Activated T-cell treated with anti-CD3 and anti-CD28 coated beads for 48 hours (primary cell): ENCODE data around the gene GLUL.

Source experiments
- DNase-seq: peaks from one replicate; pipeline ENCODE4 v3.0.0-alpha.2; 2020; ENCODE audit warnings: low read depth

The GLUL gene

GRCh38 chr1:182391362-182392049, at the start of gene GLUL:
GLUL (minus strand) TSS chr1:182391790; CDS start chr1:182388737, 3,053 bp downstream.
- DNase-seq = peak; percentile 62

GRCh38 chr1:182438326-182438725, 46.7 kb upstream of the GLUL start:
- no peak for DNase-seq

- no peak for DNase-seq
Observed at GRCh38 chr1:182433580-182433979, 42.0 kb upstream of the GLUL start.

GRCh38 chr1:182431278-182431677, 39.7 kb upstream of the GLUL start:
- DNase-seq = no peak

DNA sequence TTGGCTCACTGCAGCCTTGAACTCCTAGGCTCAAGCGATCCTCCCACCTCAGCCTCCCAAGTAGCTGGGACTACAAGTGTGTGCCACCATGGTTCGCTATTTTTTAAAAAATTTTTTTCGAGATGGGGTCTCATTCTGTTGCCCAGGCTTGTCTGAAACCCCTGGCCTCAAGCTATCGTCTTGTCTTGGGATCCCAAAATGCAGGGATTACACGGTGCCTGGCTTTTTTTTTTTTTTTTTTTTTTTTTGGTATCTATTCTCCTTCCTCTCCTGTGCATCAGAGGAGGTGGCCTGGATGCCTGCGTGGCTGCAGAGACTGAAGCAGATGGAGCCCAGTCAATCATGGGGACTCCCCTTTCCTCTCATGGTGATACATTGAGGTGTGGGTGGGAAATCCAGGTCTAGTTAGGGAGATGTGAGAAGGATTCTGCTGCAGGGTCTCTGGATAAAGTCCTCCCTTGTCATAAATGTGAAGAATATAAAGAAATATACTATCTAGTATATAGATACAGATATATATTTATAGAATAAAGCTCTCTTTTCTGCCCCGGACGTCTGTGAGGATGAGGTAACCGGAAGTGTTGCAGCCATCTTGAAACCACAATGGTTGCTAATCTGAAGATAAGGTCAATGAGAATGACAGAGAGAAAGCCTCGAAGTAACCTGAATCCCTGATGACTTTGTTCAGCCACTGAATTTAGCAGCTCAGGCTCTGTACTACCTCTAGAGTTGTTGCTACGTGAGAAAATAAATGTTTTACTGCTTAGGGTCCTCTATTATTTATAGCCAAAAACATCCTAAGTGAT, 38.9 kb upstream of the GLUL start:
- peak; percentile 23 for DNase-seq

GRCh38 chr1:182428043-182428442, 36.5 kb upstream of the GLUL start:
- DNase-seq = no peak

DNA sequence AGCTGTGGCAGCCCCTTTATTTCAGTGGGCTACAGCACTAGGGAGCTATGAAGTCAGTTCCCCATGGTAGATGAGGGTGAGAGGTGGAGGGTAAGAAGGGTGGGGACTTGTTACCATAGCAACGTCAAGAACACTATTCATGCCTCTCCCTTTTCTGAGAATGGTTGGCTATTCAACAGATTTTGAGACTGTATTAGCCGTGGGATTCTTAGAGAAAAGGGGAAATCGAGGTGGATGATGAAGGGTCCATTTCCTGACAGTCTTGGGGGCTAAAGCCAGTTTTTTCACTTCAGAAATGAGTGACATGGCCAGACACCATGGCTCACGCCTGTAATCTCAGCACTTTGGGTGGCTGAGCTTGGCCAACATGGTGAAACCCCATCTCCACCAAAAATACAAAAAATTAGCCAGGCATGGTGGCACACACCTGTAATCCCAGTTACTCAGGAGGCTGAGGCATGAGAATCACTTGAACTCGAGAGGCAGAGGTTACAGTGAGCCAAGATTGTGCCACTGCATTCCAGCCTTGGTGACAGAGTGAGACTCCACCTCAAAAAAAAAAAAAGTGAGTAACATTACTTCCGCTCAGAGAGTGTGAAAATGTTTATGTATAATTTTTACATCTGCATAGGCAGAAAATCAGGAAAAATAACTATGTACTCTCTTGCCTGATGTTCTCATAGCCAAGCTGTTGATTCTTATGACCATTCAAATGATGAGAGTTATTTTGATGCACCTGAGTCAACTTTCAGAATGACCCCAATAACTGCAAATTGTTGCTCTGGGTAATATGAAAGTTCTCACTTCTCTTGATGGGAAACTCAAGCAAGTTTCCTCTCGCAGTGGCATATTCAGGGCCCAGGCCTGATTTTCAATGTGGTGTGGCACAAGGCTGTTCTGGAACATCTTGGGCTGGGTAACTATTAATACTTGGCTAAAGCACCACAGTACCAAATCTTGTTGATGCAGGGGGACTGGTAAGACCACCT, 35.1 kb upstream of the GLUL start:
- DNase-seq = no peak

DNA sequence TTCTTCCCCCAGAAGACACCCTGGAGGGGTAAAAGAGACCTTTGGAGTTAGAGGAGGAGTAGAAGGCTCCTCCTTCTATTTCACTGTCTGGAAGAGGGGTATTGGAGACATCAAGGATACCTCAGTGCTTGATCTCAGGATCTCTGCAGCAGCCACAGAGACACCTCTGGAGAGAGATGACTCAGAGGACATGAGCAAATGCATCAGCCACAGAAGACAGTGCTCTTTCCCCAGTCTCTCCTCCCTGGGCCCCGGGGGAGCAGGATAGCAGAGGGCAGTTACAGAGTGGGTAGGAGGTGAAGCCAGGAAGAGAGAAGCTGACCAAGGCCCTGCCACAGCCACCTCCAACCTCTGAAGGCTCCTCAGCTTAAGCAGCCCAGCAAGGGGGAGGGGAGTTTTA, 24.2 kb upstream of the GLUL start:
- DNase-seq = no peak

DNA sequence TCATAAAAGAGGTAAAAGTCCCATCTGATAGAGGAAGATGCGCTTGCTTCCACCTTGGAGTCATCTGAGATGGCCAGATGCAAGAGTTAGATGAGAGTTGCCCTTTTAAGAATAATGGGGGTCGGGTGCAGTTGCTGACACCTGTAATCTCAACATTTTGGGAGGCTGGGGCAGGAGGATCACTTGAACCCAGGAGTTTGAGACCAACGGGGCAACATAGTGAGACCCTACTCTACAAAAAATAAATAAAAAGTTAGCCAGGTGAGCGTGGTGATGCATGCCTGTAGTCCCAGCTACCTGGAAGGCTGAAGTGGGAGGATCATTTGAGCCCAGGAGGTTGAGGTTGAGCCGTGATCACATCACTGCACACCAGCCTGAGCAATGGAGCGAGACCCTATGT, 22.4 kb upstream of the GLUL start:
- no peak for DNase-seq

DNA sequence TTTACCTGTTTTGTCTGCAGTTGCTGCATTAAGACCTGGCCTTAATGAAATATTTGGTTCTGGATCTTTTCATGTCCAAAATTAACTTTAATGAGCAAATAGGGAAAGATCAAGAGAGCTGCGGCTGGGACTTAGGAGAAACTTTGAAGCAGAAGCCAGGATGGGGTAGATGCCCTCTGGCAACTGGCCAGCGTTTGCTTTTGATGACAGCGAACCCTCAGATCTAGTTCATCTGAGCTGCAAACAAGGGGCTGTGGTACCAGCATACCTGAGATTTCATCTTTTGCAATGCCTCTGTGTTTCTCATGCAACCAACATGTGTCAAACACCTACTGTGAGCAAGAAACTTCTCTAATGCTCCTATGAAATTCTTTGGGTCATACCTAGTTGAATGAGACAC, 21.9 kb upstream of the GLUL start:
- DNase-seq = no peak

GRCh38 chr1:182410620-182411273, 19.2 kb upstream of the GLUL start:
- no peak for DNase-seq

DNA sequence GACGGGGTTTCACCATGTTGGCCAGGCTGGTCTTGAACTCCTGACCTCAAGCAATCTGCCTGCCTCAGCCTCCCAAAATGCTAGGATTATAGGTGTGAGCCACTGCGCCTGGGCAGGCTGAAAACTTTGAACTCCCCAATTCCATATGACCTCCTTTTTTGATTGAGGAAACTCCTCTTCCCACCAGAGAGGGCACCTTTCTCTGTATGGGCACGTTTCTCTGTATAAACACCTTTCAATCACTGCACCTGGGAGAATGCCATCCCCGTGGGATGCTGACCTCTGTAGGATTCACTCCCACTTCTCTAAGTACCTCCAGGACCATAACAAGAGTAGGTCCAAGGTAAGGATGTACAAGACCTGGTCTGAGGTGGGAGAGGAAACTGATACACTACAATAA, 18.5 kb upstream of the GLUL start:
- DNase-seq = no peak

DNA sequence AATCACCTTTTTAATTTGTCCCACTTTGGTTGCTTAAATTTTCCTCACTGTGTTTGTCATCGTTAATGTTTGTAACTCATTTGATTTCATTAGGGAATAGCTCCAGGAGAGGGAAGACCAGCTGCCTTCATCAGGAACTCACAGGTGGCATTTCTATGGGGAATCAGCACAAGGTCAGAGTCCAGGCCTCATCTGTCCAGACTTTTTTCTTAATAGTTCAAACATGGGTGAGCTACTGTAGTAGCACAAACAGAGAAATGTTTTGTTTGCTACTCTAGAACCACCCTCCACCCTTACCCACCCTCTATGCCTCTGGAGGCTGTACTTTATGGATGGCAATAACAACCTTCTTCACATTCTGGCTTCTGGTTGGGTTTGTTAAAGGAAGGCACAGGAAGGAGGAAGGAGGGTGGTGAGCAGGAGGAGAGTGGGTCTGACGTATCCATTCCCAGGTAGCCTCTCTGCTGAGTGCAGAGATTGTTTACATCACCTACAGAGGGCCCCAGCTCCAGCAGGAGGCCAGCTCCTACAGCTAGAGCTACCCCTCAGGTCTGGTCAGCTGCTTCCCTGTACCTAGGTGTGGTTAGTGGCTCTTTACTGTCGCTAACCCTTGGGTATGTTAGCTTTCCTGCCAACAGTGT, 17.0 kb upstream of the GLUL start:
- no peak for DNase-seq

DNA sequence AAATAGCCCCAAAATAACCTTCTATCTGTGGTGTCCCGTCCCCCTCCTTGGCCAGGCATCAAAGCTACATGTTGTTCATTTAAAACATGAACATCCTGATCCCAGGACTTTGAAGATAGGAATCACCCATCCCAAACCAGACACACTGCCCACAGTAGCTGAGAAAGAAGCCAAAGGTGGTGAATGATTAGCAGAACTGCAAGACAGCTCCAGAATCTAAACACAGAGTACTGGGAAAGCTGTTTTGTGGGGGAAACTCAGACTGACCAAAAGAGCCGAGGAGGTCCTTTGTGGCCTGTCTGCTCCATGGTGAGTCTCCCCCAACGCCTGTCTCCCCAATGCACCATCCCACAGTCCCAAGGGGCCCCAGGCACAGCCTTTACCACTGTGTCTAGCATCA, 16.1 kb upstream of the GLUL start:
- DNase-seq = no peak

DNA sequence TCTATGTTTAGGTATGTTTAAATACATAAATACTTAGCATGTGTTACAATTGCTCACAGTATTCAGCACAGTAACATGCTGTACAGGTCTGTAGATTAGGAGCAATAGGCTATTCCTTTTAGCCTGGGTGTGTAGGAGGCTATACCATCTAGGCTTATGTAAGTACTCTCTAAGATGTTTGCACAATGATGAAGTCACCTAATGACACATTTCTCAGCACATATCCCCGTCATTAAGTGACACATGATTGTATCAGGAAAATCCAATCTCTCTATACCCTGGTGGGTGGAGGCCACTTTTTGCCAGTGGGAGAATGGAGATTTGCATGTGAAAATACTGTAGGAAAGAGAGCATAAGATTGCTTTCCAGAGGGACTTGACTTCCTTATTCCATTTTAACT, 14.4 kb upstream of the GLUL start:
- no peak for DNase-seq

DNA sequence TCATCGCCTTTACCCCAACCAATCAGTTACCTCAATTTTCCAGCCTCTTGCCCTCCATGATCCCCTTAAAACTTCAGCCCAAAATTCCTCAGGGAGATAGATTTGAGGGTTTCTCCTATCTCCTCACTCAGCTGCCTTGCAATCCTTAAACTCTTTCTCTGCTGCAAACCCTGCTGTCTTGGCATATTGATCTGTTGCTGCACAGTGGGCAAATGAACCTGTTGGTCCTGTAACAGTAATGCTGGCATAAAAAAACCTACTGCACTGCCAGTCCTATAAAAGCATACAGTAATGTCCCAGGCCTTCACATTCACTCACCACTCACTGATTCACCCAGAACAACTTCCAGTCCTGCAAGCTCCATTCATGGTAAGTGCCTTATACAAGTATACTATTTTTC, 14.0 kb upstream of the GLUL start:
- no peak for DNase-seq

DNA sequence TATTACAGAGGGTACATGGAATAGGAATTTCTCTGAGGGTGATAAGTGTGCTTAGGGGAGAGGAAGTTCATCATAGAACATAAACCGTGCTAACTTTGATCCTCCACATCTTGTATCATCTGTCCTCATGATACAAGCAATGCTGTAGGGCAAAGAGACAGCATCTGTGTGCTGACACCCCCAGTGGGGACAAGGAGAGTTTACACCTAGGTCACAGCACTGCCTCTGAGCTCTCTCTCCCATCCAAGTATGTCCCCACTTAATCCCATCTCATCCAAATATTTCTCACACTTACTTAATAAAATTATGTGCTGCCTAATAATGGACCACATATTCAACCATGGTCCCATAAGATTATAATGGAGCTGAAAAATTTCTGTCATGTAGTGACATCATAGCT, 13.2 kb upstream of the GLUL start:
- DNase-seq = no peak

DNA sequence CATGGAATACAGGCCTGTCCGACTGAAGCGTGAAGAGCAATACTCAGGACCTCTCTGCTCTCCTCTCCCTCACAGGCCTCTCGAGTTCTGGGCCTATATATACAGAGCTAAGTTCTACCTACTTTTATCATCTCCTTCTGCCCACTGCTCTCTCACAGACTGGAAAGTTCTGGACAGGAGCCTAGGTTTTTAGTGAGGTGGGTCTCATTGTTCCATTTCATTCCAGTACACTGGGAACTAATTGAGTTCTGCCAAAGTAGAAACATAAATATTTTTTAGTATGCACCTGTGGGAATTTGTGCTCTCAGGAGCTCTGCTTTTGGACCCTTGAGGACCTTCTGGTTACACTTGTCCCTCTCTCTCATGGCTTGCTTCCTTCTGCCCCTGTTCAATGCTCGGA, 9.0 kb upstream of the GLUL start, which contains the start of gene TEDDM1:
TSS of gene TEDDM1 (minus strand) at position 101 of the 400 bp plus-strand sequence. CDS start 182 bp downstream, outside the sequence.
- no peak for DNase-seq

GRCh38 chr1:182397653-182398393, 6.2 kb upstream of the GLUL start:
- no peak for DNase-seq

DNA sequence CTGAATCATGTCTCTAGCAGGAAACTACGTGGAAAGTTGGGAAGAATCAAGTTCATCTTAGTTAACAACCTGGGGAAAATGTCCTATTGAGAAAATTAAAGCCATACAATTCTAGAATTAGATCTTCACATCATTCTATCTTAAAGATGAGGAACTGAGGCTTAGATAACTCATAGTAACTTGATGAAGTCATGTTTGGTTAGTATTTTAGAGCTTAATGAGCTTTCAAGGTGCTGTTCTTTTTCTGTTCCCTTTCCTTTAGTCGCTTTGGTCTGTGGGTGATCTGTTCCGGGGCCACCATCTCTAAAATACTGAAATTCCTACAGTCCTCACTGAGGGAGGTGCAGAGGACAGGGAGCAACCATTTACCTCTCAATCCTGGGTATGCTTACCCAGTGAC, 4.3 kb upstream of the GLUL start:
- DNase-seq = no peak
